ENCODE results near the gene EIF4G3. TPM values are rescaled to one million over a fixed set of nuclear protein-coding genes. Genes with fewer than 3 reads are reported as not detected.
"Not testable (repeated sequence)": the region's sequence is repeated elsewhere in the genome, so short reads cannot be mapped to it uniquely, and the experiment has no call there.

EIF4G3 gene
- total RNA-seq, 4 donors from 2014 or later, result 42.1 to 63.2 (median 43.5) TPM

GRCh38 chr1:21189421-21189820 lies 12.7 kb upstream of the EIF4G3 start:
- ATAC-seq, result no peak
- in situ Hi-C loops (cut with MboI; ENCODE audit: low sequenced_read_pairs in 4 of 4), result loop anchor here (10.0 to 25.0 kb wide), 3 partner anchors 202 to 327 kb away; no protein-coding TSS in a partner anchor
- Histone ChIP-seq H3K27me3 (no peaks in the 10 kb centered on the region), H3K36me3 (no peaks in the 10 kb centered on the region), H3K4me1 (peaks cover 13 to 23% of the 10 kb centered on the region in 2 donors), H3K9me3 (no peaks in the 10 kb centered on the region), H3K27ac (no peak overlapping the region), H3K4me3 (no peak overlapping the region)
- TF ChIP-seq POLR2A (IDR thresholded peaks at IDR 0.05) (no peak), CTCF (IDR thresholded peaks at IDR 0.05 in 4 of 5, conservative IDR thresholded peaks at IDR 0.05 in 1 of 5) (no peak)
- no peak for DNase-seq
- intact Hi-C loops (cut with DNase I; ENCODE audit: low total_unique reads), result no loop called here

GRCh38 chr1:21188235-21188634 lies 11.5 kb upstream of the EIF4G3 start:
- no peak overlapping the region for H3K27ac ChIP-seq
- intact Hi-C loops (cut with DNase I; ENCODE audit: low total_unique reads) (no loop called here), in situ Hi-C loops (cut with MboI; ENCODE audit: low sequenced_read_pairs in 4 of 4) (loop anchor here (10.0 to 25.0 kb wide), 3 partner anchors 201 to 326 kb away; no protein-coding TSS in a partner anchor)
- no peak for DNase-seq
- H3K4me3 ChIP-seq, result no peak overlapping the region
- no peaks in the 10 kb centered on the region for H3K9me3 ChIP-seq
- TF ChIP-seq POLR2A (IDR thresholded peaks at IDR 0.05), result no peak
- TF ChIP-seq CTCF (IDR thresholded peaks at IDR 0.05 in 4 of 5, conservative IDR thresholded peaks at IDR 0.05 in 1 of 5), result no peak
- ATAC-seq, result no peak
- H3K4me1 ChIP-seq, result peaks cover 13 to 23% of the 10 kb centered on the region in 2 donors
- no peaks in the 10 kb centered on the region for H3K36me3 ChIP-seq
- no peaks in the 10 kb centered on the region for H3K27me3 ChIP-seq

GRCh38 chr1:21185221-21185731 lies 8.6 kb upstream of the EIF4G3 start:
- ATAC-seq, result no peak
- H3K36me3 ChIP-seq, result no peaks in the 10 kb centered on the region
- TF ChIP-seq POLR2A (IDR thresholded peaks at IDR 0.05), result no peak
- TF ChIP-seq CTCF (IDR thresholded peaks at IDR 0.05 in 4 of 5, conservative IDR thresholded peaks at IDR 0.05 in 1 of 5), result no peak
- H3K9me3 ChIP-seq, result no peaks in the 10 kb centered on the region
- intact Hi-C loops (cut with DNase I; ENCODE audit: low total_unique reads), result no loop called here
- no peaks in the 10 kb centered on the region for H3K27me3 ChIP-seq
- in situ Hi-C loops (cut with MboI; ENCODE audit: low sequenced_read_pairs in 4 of 4), result loop anchor here (10.0 to 25.0 kb wide), 3 partner anchors 198 to 323 kb away; no protein-coding TSS in a partner anchor
- H3K4me1 ChIP-seq, result peaks cover 0 to 8% of the 10 kb centered on the region in 2 donors
- H3K27ac ChIP-seq, result no peak overlapping the region
- DNase-seq, result no peak
- no peak overlapping the region for H3K4me3 ChIP-seq

GRCh38 chr1:21184276-21184675 lies 7.6 kb upstream of the EIF4G3 start:
- intact Hi-C loops (cut with DNase I; ENCODE audit: low total_unique reads), result no loop called here
- H3K27ac ChIP-seq, result no peak overlapping the region
- no peak for ATAC-seq

GRCh38 chr1:21182181-21182731 lies 5.6 kb upstream of the EIF4G3 start:
- H3K27ac ChIP-seq, result no peak overlapping the region
- no peaks in the 10 kb centered on the region for H3K36me3 ChIP-seq
- no peaks in the 10 kb centered on the region for H3K9me3 ChIP-seq
- in situ Hi-C loops (cut with MboI; ENCODE audit: low sequenced_read_pairs in 4 of 4) (loop anchor here (10.0 to 25.0 kb wide), 3 partner anchors 195 to 320 kb away; no protein-coding TSS in a partner anchor), intact Hi-C loops (cut with DNase I; ENCODE audit: low total_unique reads) (no loop called here)
- H3K4me1 ChIP-seq, result peaks cover 0 to 1% of the 10 kb centered on the region in 2 donors
- TF ChIP-seq POLR2A (IDR thresholded peaks at IDR 0.05) (no peak), CTCF (IDR thresholded peaks at IDR 0.05 in 4 of 5, conservative IDR thresholded peaks at IDR 0.05 in 1 of 5) (no peak)
- DNase-seq, result no peak
- H3K27me3 ChIP-seq, result no peaks in the 10 kb centered on the region
- no peak for ATAC-seq
- no peak overlapping the region for H3K4me3 ChIP-seq

More at GRCh38 chr1:21184276-21184675, 7.6 kb upstream of the EIF4G3 start:
- no peak for TF ChIP-seq POLR2A (IDR thresholded peaks at IDR 0.05)
- in situ Hi-C loops (cut with MboI; ENCODE audit: low sequenced_read_pairs in 4 of 4), result loop anchor here (10.0 to 25.0 kb wide), 3 partner anchors 197 to 322 kb away; no protein-coding TSS in a partner anchor
- H3K4me3 ChIP-seq, result no peak overlapping the region
- no peaks in the 10 kb centered on the region for H3K27me3 ChIP-seq
- H3K36me3 ChIP-seq, result no peaks in the 10 kb centered on the region
- DNase-seq, result no peak
- no peaks in the 10 kb centered on the region for H3K4me1 ChIP-seq
- H3K9me3 ChIP-seq, result no peaks in the 10 kb centered on the region

- not testable (repeated sequence) for ATAC-seq, H3K9me3 ChIP-seq, H3K4me3 ChIP-seq, H3K36me3 ChIP-seq, DNase-seq, H3K27ac ChIP-seq, H3K27me3 ChIP-seq
- in situ Hi-C loops (cut with MboI; ENCODE audit: low sequenced_read_pairs in 4 of 4) (loop anchor here in 3 of 4 donors (5.0 to 25.0 kb wide), 3 partner anchors 191 to 316 kb away; no protein-coding TSS in a partner anchor), intact Hi-C loops (cut with DNase I; ENCODE audit: low total_unique reads) (loop anchor here (5.0 kb wide), 1 partner anchor 186 kb away; no protein-coding TSS in a partner anchor)
- peaks cover 17 to 18% of the 10 kb centered on the region in 2 donors for H3K4me1 ChIP-seq
These were observed 1.6 kb upstream of the EIF4G3 start for GRCh38 chr1:21178271-21178670.

All from gastrocnemius medialis (tissue), 4 donors.